Esophagus muscularis mucosa (tissue), 3 donors: Measurements from ENCODE around the gene FRMD5.

Source experiments
- EP300 ChIP-seq: sonication (generic); formaldehyde crosslinking; IDR thresholded peaks from one replicate; pipeline ENCODE4 v1.6.1; 2017; ENCODE audit warnings: antibody characterized with exemption
- TF ChIP-seq, protein P1 (sequence below), 3 experiments: fragments of 200-600 bp in 2 of 3; fragments of 450-650 bp in 1 of 3; sonication (generic) in 2 of 3; IDR thresholded peaks; one replicate each; pipeline ENCODE4 v1.5.1; 2017 to 2019; ENCODE audit warnings: antibody characterized with exemption in 3 of 3, mild to moderate bottlenecking in 2 of 3, moderate library complexity in 1 of 3

DNA sequence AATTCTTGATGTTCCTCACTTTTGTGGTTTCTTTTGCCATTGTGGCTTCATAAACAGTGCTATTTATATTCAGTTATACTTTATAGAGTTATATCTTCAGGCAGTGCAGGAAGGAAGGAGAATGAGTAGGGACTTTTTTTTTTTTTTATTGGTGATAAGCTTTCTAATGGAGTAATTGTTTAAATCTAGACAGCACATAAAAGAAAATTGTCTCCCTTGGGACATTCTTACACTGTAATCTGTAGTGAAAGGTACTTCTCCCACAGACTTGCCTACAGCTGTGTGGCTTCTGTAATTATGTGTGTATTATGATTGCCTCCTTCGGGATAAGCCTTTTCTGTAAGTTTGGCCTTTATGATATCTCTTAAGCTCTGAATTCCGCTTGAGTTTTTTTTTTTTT lies 326.7 kb downstream of the FRMD5 start:
- TF ChIP-seq, protein P1, sequence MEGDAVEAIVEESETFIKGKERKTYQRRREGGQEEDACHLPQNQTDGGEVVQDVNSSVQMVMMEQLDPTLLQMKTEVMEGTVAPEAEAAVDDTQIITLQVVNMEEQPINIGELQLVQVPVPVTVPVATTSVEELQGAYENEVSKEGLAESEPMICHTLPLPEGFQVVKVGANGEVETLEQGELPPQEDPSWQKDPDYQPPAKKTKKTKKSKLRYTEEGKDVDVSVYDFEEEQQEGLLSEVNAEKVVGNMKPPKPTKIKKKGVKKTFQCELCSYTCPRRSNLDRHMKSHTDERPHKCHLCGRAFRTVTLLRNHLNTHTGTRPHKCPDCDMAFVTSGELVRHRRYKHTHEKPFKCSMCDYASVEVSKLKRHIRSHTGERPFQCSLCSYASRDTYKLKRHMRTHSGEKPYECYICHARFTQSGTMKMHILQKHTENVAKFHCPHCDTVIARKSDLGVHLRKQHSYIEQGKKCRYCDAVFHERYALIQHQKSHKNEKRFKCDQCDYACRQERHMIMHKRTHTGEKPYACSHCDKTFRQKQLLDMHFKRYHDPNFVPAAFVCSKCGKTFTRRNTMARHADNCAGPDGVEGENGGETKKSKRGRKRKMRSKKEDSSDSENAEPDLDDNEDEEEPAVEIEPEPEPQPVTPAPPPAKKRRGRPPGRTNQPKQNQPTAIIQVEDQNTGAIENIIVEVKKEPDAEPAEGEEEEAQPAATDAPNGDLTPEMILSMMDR (IDR thresholded peaks at IDR 0.05): no peak
- no peak for TF ChIP-seq EP300
